GM18858 (cell line): ENCODE results near the gene TFE3.

Experiments used
- ATAC-seq: cut with Tn5 transposase; IDR thresholded peaks from one replicate; pipeline ENCODE4 v1.9.1; 2021; ENCODE audit not compliant: unreplicated experiment

TFE3 gene

GRCh38 chrX:49061916-49062315 is 18.8 kb upstream of the TFE3 start:
- no peak for ATAC-seq

DNA sequence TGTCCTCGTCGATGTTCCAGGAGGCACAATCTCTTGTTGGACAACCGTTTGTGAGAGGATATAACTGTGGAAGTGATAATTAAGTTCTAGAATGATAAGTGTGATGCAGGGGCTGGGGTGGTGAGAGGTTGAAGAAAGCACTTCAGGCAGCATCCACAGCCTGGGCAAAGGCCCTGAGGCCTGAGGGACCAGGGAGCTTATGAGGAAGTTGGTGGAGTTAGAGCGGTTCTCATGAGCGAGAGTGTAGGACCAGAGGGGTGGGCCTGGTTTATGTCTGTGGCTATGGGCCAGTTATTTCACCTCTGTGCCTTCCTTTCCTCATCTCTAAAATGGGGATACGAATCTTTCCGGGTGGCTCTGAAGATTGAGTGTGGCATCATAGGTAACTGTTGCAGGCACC is 18.3 kb upstream of the TFE3 start:
- ATAC-seq = no peak

DNA sequence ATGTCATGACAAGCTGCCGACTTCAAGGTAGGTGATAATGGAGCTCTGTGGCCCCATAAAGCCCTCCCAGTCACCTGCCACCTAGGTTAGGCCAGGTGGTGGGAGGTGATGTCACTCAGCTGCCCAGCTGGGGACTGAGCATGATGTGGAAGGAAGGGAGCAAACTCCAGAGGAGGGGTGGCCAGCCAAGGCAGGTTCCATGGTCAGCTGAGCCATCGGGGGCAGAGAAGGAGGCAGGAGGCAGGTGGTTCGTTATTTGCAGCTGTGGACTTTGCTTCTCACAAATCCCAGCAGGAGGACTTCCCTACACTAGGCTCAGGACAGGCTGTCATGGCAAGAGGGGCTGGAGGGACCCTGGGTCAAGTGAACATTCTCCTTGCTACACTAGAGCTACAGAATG is 17.8 kb upstream of the TFE3 start:
- no peak for ATAC-seq

- no peak for ATAC-seq
Measured at GRCh38 chrX:49059681-49060085, 16.5 kb upstream of the TFE3 start.

DNA sequence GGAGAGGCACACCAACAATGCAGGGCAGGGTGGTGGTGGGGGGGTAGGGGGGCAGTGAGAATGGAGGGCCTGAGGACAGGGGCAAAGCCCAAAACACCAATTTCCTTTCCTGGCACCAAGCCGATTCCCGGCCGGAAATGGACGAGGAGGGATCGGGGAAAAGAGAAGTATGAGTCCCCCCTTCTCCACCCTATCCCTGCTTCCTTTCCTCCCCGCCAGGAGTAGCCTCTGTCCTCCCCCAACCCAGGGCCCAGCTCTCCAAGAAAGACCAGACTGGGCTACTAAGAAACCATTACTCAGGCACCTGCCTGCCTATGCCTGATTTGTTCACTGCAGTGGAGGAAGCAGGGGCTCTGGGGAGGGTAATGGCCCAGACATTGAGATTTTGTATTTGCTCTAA is 16.0 kb upstream of the TFE3 start:
- ATAC-seq = no peak

DNA sequence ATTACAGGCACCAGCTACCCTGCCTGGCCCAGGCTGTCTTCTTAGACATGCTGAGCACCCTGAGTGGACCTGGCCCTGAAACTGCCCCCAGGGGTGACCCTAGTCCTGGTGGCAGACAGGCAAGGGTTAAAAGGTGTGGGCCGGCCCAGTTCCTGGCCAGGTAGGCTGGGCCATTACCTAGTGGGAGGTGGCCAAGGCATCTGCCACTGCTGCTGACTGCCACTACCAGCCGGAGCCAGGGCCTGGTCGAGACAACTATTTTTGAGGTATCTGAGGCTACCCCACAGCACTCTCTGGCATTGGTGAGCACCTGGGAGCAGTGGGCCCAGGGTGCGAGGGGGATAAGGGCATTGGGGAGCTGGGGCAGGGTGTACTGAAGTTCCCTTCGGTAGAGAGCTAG is 15.6 kb upstream of the TFE3 start, which contains the start of gene CCDC120:
Gene CCDC120, plus strand, starts transcription at position 206 of the 400 bp plus-strand sequence. CDS start 3,043 bp downstream, outside the sequence.
- no peak for ATAC-seq

- no peak for ATAC-seq
Measured at GRCh38 chrX:49054073-49054762, 11.1 kb upstream of the TFE3 start.

DNA sequence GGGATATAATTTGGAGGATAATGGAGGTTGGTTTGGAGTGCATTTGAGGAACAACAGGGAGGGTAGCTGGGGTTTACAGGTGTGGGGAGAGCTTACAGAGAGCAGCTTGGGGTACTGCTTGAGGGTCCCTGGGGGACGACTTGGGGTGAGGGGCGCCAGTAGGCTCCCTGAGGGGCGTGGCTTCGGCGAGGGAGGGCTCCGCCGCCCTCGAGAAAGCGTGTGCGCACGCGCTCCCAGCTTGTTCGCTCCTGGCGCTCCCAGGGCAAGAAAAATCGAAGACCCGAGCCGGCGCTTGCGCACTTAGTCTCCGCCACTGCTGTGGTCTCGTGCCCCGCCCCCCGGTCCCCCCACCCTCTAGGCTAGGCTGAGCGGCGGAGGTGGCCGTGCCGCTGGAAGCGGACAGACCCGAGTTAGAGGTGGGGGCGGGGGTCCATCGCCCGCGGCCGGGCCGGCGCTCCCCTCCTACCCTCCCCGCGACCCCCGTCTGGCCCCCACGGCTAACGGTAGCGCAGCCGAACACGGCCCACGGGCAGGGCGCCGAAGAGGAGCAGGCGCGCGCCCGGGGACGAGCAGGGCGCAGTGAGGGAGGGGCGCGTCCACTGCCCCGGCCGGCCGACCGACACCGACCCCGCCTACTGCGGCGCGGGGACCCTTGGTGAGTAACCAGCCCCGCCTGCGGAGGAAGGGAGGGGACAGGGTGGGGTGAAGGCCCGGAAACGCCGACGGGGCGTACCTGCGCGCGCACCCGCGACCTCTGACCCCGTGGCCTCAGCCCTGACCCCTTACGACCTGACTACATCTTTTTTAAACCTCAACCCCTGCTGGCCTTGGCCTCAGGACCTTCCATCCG is 10.3 kb upstream of the TFE3 start:
- no peak for ATAC-seq

GRCh38 chrX:49043987-49044281 is 777 bp upstream of the TFE3 start:
- no peak for ATAC-seq

- no peak for ATAC-seq
Measured at GRCh38 chrX:49042581-49043219, 457 bp downstream of the TFE3 start.

- ATAC-seq = no peak
Measured at GRCh38 chrX:49041744-49042580, 1.2 kb downstream of the TFE3 start.

DNA sequence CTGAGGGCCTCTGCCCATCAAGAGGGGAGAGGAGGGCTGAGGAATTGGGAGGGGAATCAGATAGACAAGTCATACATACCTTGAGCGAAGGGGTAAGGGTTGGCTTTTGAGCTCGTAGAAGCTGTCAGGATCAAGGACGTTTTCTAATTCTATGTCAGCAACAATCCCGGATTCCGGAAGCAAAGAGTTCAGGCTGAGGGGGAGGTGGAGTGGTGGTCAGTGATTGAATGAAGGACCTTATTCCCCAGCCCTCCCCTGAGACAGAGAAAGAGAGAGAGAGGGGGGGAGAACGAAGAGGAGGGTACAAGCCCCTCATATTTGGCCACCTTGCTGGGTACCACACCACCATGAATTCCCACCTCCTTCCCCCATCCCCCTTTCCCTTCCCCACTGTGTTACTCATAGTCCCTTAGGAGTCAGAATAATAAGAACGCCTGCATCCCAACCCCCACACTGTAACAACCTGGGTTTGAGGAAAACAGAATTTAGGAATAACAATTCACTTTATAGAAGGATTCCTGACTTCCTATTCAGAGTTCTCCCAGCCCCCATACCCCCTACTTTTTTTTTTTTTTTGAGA is 2.7 kb downstream of the TFE3 start:
- no peak for ATAC-seq

DNA sequence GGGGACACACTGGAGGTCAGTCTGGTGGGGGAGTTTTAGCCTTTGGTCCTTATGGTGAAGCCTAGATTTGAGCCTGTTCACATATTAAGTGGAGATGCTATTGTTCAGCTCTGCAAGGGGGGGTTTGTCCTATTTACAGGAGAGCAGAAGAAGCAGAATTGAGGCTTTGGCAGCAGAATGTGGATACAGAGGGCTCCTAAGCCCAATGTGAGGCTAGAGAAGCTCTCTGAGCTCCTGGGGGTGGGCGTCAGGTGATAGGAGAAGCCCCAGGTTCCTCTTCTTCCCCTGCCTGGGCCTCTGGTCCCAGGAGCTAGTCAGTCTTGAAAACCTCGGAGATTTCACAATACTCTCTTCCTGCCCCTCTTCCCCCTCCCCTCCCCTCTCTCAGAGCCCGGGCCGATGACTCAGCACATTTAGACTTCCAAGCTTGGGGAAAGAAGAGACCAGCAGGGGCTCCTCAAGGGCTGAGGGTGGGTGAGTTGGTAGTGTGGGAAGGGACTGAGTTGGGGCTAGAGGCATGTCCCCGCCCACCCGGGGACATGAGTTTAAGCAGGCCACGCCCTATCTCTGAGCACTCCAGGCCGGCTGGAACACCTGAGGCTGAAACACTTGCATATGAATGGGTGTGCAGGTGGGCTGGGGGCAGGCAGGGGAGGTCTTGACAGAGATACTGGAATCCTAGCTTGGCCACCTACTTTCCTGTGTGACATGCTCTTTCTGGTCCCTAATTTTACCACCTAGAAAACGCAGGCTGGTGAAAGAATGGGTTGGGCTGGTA is 3.4 kb downstream of the TFE3 start:
- ATAC-seq = no peak

DNA sequence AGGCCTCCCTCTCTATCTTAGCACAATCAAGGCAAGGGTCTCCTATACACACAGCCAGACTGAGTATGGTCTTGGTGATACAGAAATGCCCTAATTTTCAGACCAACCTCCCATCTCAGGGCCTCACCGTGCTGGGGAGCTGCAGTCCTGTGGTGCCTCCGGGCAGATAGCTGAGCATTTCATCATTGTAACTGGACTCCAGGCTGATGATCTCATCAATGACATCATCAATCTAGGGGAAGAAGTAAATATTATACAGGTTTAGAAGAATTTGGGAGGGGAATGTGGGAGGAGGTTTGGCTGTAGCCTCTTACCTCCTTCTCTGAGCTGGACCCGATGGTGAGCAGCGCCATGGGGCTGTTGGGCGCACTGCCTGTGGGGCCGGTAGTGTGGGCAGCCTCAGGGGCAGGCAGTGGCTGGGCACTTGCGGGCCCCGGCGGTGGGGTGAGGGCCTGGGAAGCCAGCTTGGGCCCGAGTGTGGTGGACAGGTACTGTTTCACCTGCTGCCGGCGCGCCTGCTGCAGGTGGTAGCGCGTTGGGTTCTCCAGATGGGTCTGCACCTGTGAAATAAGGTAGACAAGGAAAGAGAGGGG is 5.2 kb downstream of the TFE3 start:
- no peak for ATAC-seq

- no peak for ATAC-seq
Measured at GRCh38 chrX:49030283-49030682, 12.9 kb downstream of the TFE3 start.

GRCh38 chrX:49029876-49030275 is 13.3 kb downstream of the TFE3 start:
- ATAC-seq = no peak

GRCh38 chrX:49019599-49020249 is 23.4 kb downstream of the TFE3 start:
- ATAC-seq = no peak

GRCh38 chrX:49019050-49019449 is 24.1 kb downstream of the TFE3 start:
- no peak for ATAC-seq

GRCh38 chrX:49003696-49004095 is 39.5 kb downstream of the TFE3 start:
- no peak for ATAC-seq
